Colonic mucosa (tissue), 4 donors: ENCODE data around the gene TRIO. TPM values are rescaled to one million over a fixed set of nuclear protein-coding genes. Genes with fewer than 3 reads are reported as not detected.
"Not testable (repeated sequence)": the region's sequence is repeated elsewhere in the genome, so short reads cannot be mapped to it uniquely, and the experiment has no call there.

ENCODE experiments used
- DNase-seq: peaks from one replicate; pipeline ENCODE4 v3.0.0-alpha.2; 2020
- H3K27ac ChIP-seq: fragments of 200-600 bp; one replicate; pipeline ENCODE4 v1.8.0; 2021
- H3K27me3 ChIP-seq: fragments of 200-600 bp; one replicate; pipeline ENCODE4 v1.8.0; 2021
- H3K36me3 ChIP-seq: fragments of 200-600 bp; one replicate; pipeline ENCODE4 v1.8.0; 2021
- H3K4me1 ChIP-seq: fragments of 200-600 bp; one replicate; pipeline ENCODE4 v1.8.0; 2021; ENCODE audit warnings: mild to moderate bottlenecking
- H3K4me3 ChIP-seq: fragments of 200-600 bp; one replicate; pipeline ENCODE4 v1.8.0; 2021
- H3K9ac ChIP-seq, 2 donors: one replicate each; pipeline ENCODE4 v1.7.0; 2013; ENCODE audit warnings: control low read depth in 2 of 2, low read depth in 2 of 2, low read length in 2 of 2
- H3K9me3 ChIP-seq: fragments of 200-600 bp; one replicate; pipeline ENCODE4 v1.8.0; 2021
- intact Hi-C: fragments of 100-400 bp; cut with DNase I; formaldehyde crosslinking; loops from one replicate; pipeline ENCODE4 v1.14.1; 2022
- total RNA-seq, 2 donors: library from RNA; stranded (reverse); fragmentation: NEBNext Ultra II Directional in 1 of 2; extraction: Animal tissue kit (Norgen Biotek cat#: 25700) in 1 of 2; gene quantifications; one replicate each; pipeline ENCODE4 v1.2.1, GENCODE V29; 2021
- TF ChIP-seq, protein P1 (sequence below): fragments of 200-600 bp; IDR thresholded peaks from one replicate; pipeline ENCODE4 v1.8.0; 2022; ENCODE audit warnings: antibody characterized with exemption, mild to moderate bottlenecking
- donor health status: healthy.
- donor health status: DM: no; HTN: no; CAD: no.
- donor health status: DM: no; HTN: no; CAD: no.

TRIO gene
- total RNA-seq, 2 donors from 2014 or later: 134 to 138 TPM

DNA sequence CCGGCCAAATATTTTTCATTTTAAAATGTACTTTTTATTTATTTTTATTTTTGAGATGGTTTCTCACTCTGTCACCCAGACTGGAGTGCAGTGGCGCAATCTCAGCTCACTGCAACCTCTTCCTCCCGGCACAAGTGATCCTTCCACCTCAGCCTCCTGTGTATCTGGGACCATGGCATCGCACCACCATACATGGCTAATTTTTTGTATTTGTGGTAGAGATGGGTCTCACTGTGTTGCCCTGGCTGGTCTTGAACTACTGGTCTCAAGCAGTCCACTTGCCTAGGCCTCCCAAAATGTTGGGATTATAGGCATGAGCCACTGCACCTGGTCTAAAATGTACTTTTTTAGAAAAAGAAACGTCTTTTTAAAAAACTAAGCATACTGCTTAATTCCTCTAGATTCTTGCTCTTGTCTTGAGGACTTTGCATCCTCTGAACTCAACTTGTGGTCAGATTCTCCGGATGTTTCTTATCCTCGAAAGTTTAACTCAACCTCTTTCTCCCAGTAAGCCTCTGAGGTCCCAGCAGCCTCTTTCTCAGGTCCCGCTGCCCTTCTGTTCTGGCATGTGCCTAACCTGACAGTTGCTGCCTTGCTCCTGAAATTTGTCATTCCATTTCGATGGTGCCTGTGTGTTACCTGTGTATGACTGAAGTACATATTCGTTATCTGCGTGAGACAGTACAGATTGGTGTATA is 63.0 kb downstream of the TRIO start:
- peak overlapping the region; percentile 80 for H3K27ac ChIP-seq
- H3K9me3 ChIP-seq: no peaks in the 10 kb centered on the region
- TF ChIP-seq, protein P1, sequence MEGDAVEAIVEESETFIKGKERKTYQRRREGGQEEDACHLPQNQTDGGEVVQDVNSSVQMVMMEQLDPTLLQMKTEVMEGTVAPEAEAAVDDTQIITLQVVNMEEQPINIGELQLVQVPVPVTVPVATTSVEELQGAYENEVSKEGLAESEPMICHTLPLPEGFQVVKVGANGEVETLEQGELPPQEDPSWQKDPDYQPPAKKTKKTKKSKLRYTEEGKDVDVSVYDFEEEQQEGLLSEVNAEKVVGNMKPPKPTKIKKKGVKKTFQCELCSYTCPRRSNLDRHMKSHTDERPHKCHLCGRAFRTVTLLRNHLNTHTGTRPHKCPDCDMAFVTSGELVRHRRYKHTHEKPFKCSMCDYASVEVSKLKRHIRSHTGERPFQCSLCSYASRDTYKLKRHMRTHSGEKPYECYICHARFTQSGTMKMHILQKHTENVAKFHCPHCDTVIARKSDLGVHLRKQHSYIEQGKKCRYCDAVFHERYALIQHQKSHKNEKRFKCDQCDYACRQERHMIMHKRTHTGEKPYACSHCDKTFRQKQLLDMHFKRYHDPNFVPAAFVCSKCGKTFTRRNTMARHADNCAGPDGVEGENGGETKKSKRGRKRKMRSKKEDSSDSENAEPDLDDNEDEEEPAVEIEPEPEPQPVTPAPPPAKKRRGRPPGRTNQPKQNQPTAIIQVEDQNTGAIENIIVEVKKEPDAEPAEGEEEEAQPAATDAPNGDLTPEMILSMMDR: no peak
- intact Hi-C loops: loop anchor here (10.0 kb wide), 1 partner anchor 61 kb away; the partner anchor contains the start of gene TRIO
- H3K9ac ChIP-seq: peak overlapping the region; percentile 16 to 69
- DNase-seq: no peak
- no peaks in the 10 kb centered on the region for H3K27me3 ChIP-seq
- peaks cover 15% of the 10 kb centered on the region for H3K4me1 ChIP-seq
- no peaks in the 10 kb centered on the region for H3K36me3 ChIP-seq
- no peak overlapping the region for H3K4me3 ChIP-seq

DNA sequence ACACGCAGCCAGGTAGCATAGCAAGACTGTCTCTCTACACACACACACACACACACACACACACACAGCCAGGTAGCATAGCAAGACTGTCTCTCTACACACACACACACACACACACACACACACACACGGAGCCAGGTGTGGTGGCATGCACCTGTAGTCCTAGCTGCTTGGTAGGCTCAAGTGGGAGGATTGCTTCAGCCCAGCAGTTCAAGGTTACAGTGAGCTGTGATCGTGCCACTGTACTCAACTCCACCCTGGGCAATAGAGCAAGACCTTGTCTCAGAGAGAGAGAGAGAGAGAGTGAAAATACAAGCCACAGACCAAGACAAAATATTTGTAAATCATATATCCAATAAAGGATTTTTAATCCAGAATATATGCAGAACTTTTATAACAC is 64.3 kb downstream of the TRIO start:
- Histone ChIP-seq H3K27ac (peak overlapping the region; percentile 91), H3K4me1 (peaks cover 15% of the 10 kb centered on the region), H3K9ac (peak overlapping the region in 1 of 2 donors; percentile 69)
- not testable (repeated sequence) for H3K36me3 ChIP-seq, H3K27me3 ChIP-seq, H3K4me3 ChIP-seq, H3K9me3 ChIP-seq
- peak; percentile 74 for DNase-seq
- intact Hi-C loops: loop anchor here (10.0 kb wide), 1 partner anchor 63 kb away; the partner anchor contains the start of gene TRIO

DNA sequence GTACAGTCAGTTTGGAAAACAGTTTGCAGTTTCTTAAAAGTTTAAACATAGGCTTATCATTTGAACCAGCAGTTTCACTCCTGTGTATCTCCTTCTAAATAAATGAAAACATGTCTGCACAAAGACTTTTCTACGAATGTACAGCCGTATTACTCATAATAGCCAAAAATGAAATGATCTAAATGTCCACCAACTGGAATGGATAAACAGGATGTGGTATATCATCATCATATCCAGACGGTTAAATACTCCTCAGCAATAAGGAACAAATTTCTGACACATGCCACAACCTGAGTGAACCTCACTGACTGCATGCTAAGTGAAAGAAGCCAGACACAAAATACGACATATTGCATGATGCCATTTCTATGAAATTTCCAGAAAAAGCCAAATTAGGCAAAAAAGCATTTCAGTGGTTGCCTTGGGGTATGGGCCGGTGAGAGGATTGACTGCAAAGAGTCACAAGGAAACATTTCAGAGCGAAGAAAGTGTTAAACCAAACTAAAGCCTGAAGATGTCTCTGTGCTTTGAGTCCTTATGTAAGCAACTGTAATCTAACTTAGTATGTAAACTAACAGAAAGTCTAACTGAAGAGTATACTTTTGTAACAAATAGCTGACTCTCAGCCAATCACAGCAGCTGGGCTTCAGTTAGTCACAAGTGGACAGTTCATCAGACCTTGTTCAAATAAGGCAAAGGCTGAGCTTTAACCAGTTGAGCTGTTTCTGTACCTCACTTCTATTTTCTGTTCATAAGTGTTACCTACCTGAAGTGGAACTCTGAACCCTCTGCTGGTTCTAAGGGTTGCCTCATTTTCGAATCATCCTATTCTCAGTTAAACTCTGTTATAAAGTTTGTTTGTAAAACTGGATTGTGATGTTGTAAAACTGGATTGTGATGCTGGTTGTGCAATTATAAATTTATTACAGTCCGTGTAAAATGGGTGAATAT is 65.2 kb downstream of the TRIO start:
- H3K27ac ChIP-seq: peak overlapping the region; percentile 91
- H3K36me3 ChIP-seq: no peaks in the 10 kb centered on the region
- TF ChIP-seq, protein P1: no peak
- no peaks in the 10 kb centered on the region for H3K9me3 ChIP-seq
- H3K9ac ChIP-seq: peak overlapping the region in 1 of 2 donors; percentile 70
- peak; percentile 73 for DNase-seq
- intact Hi-C loops: loop anchor here (10.0 kb wide), 1 partner anchor 64 kb away; the partner anchor contains the start of gene TRIO
- peaks cover 15% of the 10 kb centered on the region for H3K4me1 ChIP-seq
- H3K4me3 ChIP-seq: no peak overlapping the region
- no peaks in the 10 kb centered on the region for H3K27me3 ChIP-seq

DNA sequence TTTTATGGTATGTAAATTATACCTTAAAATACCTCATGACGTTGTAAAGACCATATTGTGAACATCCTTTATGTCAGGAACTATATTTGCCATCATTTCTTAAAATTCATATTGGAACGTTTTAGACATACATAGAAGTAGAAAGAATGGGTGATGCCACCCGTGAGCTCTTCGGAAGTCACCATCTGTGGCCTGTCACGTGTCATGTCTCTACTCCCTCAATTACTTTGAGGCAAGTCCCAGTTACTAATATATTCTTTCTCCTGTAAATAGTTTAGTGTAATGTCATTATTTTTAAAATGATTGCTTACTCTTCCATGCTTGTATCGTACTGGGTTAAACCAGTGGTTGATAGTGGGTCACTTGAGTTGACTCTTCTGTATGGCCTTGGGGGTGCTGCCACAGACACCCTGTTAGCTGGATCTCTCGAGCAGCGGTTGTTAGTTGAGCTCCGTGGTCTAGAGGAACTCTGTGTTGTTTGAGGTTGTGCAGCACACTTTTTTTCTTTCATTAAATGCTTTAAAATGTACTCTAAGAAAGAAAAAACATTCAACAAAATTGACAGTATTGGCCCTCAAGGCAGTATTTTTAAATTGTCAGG is 66.2 kb downstream of the TRIO start:
- DNase-seq: no peak
- Histone ChIP-seq H3K4me3 (no peak overlapping the region), H3K27me3 (no peaks in the 10 kb centered on the region), H3K9me3 (no peaks in the 10 kb centered on the region), H3K9ac (peak overlapping the region in 1 of 2 donors; percentile 70), H3K36me3 (no peaks in the 10 kb centered on the region), H3K27ac (peak overlapping the region; percentile 91), H3K4me1 (peaks cover 15% of the 10 kb centered on the region)
- TF ChIP-seq, protein P1: no peak
- intact Hi-C loops: loop anchor here (10.0 kb wide), 1 partner anchor 65 kb away; the partner anchor contains the start of gene TRIO

DNA sequence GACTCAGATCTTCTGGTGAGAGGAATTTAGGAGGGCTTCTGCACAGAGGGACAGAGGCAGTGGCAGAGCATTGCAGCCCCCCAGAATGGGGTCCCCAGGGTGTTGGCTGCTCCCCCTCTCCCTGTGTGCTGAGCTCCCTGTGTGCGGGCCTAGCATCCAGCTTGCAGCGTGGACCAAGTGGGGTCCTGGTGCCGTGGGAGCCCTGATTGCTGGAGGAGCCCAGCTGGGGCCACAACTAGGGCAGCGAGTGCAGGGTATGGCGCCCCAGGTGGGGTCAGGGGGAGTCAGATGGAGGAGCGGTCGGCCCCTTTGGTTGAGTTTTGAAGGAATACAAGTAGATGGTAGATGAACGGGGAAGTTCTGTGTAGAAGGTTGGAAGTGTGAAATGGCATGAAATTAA is 66.7 kb downstream of the TRIO start:
- DNase-seq: no peak
- no peaks in the 10 kb centered on the region for H3K36me3 ChIP-seq
- H3K9me3 ChIP-seq: no peaks in the 10 kb centered on the region
- TF ChIP-seq, protein P1: no peak
- H3K4me1 ChIP-seq: peaks cover 15% of the 10 kb centered on the region
- no peaks in the 10 kb centered on the region for H3K27me3 ChIP-seq
- no peak overlapping the region for H3K4me3 ChIP-seq
- H3K27ac ChIP-seq: peak overlapping the region; percentile 91
- intact Hi-C loops: loop anchor here (10.0 kb wide), 1 partner anchor 65 kb away; the partner anchor contains the start of gene TRIO
- H3K9ac ChIP-seq: peak overlapping the region in 1 of 2 donors; percentile 38
